Middle frontal gyrus (tissue), 1 donor: Measurements from ENCODE around the gene INPP5A.
"Not testable (repeated sequence)": the region's sequence is repeated elsewhere in the genome, so short reads cannot be mapped to it uniquely, and the experiment has no call there.

Source experiments
- DNase-seq: peaks from one replicate; pipeline ENCODE4 v3.0.0-alpha.2; 2015; ENCODE audit warnings: low spot score; ENCODE audit errors: extremely low spot score

The INPP5A gene

DNA sequence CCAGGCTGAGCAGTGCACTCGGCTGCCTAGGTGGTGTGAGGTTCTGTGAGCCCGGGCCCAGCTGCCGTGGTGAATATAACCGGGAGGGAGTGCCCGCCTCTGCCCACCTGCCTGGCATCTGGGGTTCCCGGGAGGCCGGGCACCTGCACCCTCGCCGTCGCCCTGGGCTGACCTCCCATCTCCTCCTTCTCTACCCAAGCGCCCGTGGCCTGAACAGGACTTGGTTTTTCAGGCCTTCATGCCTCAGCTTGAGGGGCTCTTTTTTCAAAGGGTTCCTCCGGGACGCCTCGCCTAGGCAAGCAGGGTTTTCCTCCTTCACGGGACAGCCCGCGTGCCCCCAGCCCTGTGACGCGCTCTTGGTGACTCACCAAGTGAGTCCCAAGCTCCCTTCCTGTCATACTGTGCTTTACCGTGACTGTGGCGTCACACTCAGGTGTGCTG is 9.9 kb downstream of the INPP5A start:
- no peak for DNase-seq

DNA sequence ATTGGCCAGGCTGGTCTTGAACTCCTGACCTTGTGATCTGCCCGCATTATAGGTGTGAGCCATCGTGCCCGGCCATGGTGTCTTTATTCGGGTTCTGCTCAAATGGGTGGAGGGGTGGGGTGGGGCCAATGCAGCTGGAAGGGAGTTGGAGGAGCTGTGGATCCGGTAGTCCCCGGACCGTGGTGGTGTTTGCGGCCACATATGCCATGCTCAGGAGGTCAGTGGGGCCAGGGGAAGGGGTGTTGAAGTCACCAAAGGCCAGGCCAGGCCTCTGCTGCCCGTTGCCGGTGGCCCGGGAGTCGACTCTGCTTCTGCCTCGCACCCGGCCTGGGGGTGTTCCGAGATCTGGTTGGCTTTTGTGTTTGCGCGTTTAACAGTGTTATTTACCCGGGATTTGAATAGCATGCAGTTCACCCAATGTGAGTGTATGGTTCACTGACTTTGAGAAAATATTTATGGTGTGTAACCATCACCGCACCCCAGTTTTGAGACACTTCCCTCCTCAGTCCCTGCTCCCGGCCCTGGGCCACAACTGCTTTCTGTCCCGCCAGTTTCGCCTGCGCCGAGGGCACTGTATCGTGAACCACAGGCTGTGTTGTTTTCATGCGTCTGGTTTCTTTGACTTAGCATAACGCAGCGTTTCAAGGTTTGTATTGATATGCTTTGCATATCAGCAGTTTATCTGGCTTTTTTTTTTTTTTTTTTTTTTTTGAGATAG is 10.7 kb downstream of the INPP5A start:
- DNase-seq, result no peak

GRCh38 chr10:132548869-132549268 is 11.3 kb downstream of the INPP5A start:
- no peak for DNase-seq

- DNase-seq, result no peak
These were observed 11.8 kb downstream of the INPP5A start for GRCh38 chr10:132549371-132549770.

DNA sequence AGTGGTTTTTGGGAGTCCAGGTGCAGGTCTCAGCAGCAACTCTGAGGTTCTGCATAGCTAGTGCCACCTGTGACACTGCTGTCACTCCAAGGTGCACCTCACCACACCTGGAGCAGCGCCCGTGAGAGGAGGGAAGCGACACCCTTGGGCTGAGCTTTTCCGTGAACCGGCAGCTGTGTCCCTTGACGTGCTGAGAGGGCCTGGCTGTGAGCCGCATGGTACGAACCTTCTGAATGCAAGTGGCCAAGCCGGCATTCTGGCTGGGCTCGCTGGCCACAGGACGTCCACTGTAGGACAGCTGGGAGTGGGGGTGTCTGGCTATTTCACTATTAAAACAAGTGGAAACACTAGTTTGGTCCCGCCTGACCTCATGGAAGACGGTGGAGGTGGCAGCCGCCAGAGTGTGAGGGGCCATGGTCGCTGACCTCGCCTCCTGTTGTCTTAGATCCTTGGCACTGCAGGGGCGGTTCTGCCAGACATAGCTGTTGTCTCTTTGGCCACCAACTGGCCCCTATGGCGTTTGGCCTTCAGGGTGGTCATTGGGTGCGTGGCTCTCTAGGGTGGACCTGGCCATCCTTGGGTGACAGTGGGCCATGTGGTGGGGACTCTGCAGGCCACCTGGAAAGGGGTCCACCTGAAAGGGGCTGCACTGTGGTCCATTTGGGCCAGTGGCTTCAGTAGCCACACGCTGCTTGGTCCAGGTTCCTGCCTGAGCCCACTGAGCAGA is 12.9 kb downstream of the INPP5A start:
- DNase-seq, result no peak

DNA sequence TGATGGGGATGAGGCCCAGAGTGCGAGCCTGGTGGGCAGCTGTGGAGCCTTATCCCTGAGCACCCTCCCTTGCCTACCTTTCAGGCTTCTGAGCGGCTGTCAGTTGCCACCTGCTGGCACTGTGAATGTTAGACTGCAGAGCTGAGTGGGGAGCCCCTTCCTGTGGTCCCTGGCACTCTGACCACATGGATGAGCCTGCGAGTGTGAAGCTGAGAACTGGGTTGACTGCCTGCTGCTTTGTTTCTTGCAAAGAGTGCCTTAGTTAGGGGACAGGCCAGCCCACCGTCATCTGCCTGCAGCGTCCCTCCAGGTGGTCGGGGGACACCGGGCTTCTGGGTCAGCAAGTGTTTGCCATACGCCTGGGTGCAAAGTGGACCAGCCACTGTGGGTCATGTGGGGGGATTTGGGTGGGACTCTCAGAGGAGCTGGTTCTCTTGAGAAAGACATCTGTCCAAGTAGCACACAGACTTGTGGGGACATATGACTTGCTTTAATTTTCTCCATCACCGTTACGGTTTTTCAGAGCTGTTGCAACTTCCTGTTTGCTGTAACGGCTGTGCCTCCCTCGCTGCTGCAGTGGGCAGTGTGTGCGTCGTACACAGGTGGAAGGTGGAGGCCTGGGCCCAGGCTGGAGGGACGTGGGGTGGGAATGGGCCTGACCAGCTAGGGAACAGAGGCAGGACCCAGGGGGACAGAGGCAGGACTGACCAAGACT is 13.7 kb downstream of the INPP5A start:
- no peak for DNase-seq

GRCh38 chr10:132551808-132552130 is 14.2 kb downstream of the INPP5A start:
- no peak for DNase-seq

DNA sequence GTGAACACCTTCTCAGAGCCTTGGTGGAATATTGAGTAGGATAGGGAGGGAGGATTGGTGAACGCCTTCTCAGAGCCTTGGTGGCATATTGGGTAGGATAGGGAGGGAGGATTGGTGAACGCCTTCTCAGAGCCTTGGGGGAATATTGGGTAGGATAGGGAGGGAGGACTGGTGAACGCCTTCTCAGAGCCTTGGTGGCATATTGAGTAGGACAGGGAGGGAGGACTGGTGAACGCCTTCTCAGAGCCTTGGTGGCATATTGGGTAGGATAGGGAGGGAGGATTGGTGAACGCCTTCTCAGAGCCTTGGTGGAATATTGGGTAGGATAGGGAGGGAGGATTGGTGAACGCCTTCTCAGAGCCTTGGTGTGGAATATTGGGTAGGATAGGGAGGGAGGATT is 15.0 kb downstream of the INPP5A start:
- DNase-seq, result not testable (repeated sequence)

DNA sequence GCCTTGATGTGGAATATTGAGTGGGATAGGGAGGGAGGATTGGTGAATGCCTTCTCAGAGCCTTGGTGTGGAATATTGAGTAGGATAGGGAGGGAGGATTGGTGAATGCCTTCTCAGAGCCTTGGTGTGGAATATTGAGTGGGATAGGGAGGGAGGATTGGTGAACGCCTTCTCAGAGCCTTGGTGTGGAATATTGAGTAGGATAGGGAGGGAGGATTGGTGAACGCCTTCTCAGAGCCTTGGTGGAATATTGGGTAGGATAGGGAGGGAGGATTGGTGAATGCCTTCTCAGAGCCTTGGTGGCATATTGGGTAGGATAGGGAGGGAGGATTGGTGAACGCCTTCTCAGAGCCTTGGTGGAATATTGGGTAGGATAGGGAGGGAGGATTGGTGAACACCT is 16.0 kb downstream of the INPP5A start:
- not testable (repeated sequence) for DNase-seq

- no peak for DNase-seq
These were observed 16.7 kb downstream of the INPP5A start for GRCh38 chr10:132554053-132554990.

DNA sequence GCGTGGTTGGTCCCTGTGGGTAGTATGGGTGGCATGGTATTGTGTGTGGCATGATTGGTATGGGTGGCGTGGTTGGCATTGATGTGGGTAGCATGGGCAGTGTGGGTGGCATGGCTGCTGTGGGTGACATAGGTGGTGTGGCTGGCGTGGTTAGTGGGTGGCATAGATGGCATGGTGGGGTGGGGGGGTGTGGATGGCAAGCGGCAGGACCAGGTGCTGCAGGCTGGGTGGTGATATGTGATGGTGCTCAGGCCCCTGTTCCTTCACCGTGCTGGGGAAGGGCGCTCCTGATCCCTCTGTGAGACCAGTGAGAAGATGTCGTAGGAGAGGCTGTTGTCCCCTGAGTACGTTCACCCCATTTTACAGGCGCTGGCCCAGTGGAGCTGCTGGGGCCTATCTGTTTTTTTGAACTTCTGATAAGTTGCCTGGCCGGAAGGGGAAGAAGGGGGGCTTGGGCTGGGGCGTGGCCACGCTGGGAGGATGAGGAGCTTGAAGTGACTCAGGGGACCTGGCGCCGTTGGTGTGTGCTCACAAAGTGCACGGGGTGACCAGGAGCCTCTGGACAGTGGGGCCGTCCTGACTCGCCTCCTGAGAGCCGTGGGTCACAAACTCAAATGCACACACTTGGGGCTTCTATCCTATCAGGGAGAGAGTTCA is 17.5 kb downstream of the INPP5A start:
- no peak for DNase-seq

GRCh38 chr10:132555648-132556575 is 18.3 kb downstream of the INPP5A start:
- DNase-seq, result no peak

- DNase-seq, result no peak
These were observed 19.4 kb downstream of the INPP5A start for GRCh38 chr10:132556994-132557441.

DNA sequence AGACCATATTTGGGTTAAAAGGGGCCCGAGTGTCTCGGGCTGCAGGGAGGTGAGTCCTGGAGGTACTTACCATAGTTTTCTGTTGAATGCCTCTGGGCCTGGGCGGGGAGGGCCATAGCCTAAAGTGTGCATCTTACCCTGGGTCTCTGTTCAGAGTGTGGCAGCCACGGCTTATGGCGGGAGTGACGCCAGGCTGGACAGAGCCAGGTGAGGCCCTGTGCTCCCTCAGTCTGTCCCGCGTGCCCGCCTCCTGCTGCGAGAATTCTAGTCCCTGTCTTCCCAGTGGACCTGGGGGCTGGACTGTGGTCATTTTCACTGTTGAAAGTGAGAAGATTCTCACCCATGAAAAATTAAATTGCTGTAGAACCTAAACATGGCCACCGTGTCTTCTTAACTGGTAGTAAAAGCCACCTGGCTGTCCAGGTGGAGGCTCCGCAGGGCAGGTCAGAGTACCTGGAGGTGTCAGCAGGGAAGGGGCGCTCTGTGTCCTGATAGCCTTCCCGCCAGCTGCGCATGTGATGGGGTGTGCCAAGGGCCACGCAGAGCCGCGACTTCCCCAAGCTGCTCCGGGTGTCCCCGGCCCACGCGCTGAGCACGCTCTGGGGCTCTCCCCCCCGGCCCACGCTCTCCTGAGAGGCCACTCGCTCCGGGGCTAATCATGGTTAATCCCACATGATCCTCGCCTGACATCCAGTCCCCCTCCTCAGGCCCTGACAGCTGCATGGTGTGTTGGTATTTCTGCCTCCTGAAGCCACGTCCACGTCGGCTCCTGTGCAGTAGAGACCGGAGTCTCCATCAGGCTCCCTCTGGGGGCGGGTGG is 20.3 kb downstream of the INPP5A start:
- no peak for DNase-seq

- DNase-seq, result no peak
These were observed 21.2 kb downstream of the INPP5A start for GRCh38 chr10:132558516-132559413.

DNA sequence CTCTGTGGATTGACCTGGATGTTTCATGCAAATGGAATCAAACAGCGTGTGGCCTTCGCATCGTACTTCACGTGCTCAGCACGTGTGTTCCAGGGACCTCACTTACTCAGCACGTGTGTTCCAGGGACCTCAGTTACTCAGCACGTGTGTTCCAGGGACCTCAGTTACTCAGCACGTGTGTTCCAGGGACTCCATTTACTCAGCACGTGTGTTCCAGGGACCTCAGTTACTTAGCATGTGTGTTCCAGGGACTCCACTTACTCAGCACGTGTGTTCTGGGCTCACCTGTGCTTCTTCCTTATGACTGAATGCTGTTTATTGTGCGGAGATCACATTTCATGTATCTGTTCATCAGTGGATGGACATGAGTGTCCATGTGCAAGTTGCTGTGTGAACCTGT is 22.0 kb downstream of the INPP5A start:
- DNase-seq, result no peak

- no peak for DNase-seq
These were observed 22.7 kb downstream of the INPP5A start for GRCh38 chr10:132560241-132560731.
